Esophagus squamous epithelium (tissue), 5 donors: ENCODE measurements around the gene LRRC45. TPM values are rescaled to one million over a fixed set of nuclear protein-coding genes. Genes with fewer than 3 reads are reported as not detected.

ENCODE experiments used
- DNase-seq: peaks from one replicate; lab custom pipeline; 2025; lab: John Stamatoyannopoulos, UW
- H3K27ac ChIP-seq, 4 donors: fragments of 200-600 bp; sonication (generic); one replicate each; pipeline ENCODE4 v1.5.1; 2016 to 2019; ENCODE audit warnings: mild to moderate bottlenecking in 1 of 4
- H3K27me3 ChIP-seq, 4 donors: fragments of 200-600 bp; sonication (generic); 1 replicate in 3 of 4; 2 replicates in 1 of 4; pipeline versions ENCODE4 v1.5.1 to v1.6.0; 2017 to 2021; ENCODE audit warnings: antibody characterized with exemption in 1 of 4
- H3K36me3 ChIP-seq, 3 donors: fragments of 200-600 bp; sonication (generic); one replicate each; pipeline ENCODE4 v1.5.1; 2016 to 2019
- H3K4me1 ChIP-seq, 3 donors: fragments of 200-600 bp; sonication (generic); one replicate each; pipeline ENCODE4 v1.5.1; 2017 to 2019
- H3K4me3 ChIP-seq, 4 donors: fragments of 200-600 bp; sonication (generic); 1 replicate in 3 of 4; 2 replicates in 1 of 4; pipeline ENCODE4 v1.5.1; 2016 to 2019; ENCODE audit warnings: mild to moderate bottlenecking in 2 of 4, moderate library complexity in 1 of 4
- H3K9me3 ChIP-seq, 3 donors: fragments of 200-600 bp; sonication (generic); one replicate each; pipeline ENCODE4 v1.5.1; 2016 to 2019
- CTCF ChIP-seq, 6 experiments: fragments of 450-650 bp in 4 of 6; fragments of 200-600 bp in 2 of 6; sonication (generic) in 2 of 6; IDR thresholded peaks; one replicate each; pipeline ENCODE4 v1.5.1; 2016 to 2019; ENCODE audit warnings: antibody characterized with exemption in 6 of 6, mild to moderate bottlenecking in 4 of 6, moderate library complexity in 4 of 6
- POLR2A ChIP-seq, 4 donors: fragments of 450-650 bp; IDR thresholded peaks; one replicate each; pipeline ENCODE4 v1.6.1; 2017; ENCODE audit warnings: antibody characterized with exemption in 4 of 4, mild to moderate bottlenecking in 4 of 4, moderate library complexity in 3 of 4
- WGBS, 2 donors: methylation state at CpG; one replicate each; pipeline ENCODE4 v1.1.5; 2018; 5-methylcytosine and 5-hydroxymethylcytosine counted together
- intact Hi-C: fragments of 100-400 bp; cut with DNase I; formaldehyde crosslinking; loops from one replicate; pipeline ENCODE4 v1.15.0; 2022
- total RNA-seq, 4 donors: library from RNA; depleted of rRNA; stranded (reverse); fragments of >200 nt; gene quantifications; one replicate each; pipeline ENCODE4 v1.1.0, GENCODE V29; 2016
- donor health status: DM: yes; HTN: yes; CAD: no.

Gene LRRC45
- total RNA-seq, 4 donors from 2014 or later = 9.7 to 21.2 (median 18.3) TPM

- DNase-seq = no peak
- WGBS, 2 donors = 84% methylated on average over 10 of the region's 16 CpGs; no CpG with 5 or more reads in 1 of the 2 donors
- H3K27me3 ChIP-seq = no peaks in the 10 kb centered on the region
- intact Hi-C loops = no loop called here
- no peak for TF ChIP-seq POLR2A (IDR thresholded peaks at IDR 0.05)
- no peak for TF ChIP-seq CTCF (IDR thresholded peaks at IDR 0.05)
- H3K9me3 ChIP-seq = no peaks in the 10 kb centered on the region
- H3K4me1 ChIP-seq = no peaks in the 10 kb centered on the region
- no peak overlapping the region for H3K27ac ChIP-seq
- H3K36me3 ChIP-seq = peaks cover 0 to 19% (median 7%) of the 10 kb centered on the region in 3 donors
- H3K4me3 ChIP-seq = no peak overlapping the region
Observed at GRCh38 chr17:82043507-82043906, 20.4 kb downstream of the LRRC45 start.

- intact Hi-C loops = no loop called here
Observed at GRCh38 chr17:82045936-82046484, 22.9 kb downstream of the LRRC45 start.

GRCh38 chr17:82046903-82047302 is 23.8 kb downstream of the LRRC45 start:
- Histone ChIP-seq H3K4me1 (peaks cover 11 to 25% (median 19%) of the 10 kb centered on the region in 3 donors), H3K27ac (no peak overlapping the region), H3K36me3 (peaks cover 0 to 39% (median 7%) of the 10 kb centered on the region in 3 donors), H3K9me3 (no peaks in the 10 kb centered on the region), H3K27me3 (no peaks in the 10 kb centered on the region), H3K4me3 (no peak overlapping the region)
- no peak for DNase-seq
- intact Hi-C loops = no loop called here
- TF ChIP-seq POLR2A (IDR thresholded peaks at IDR 0.05) = no peak
- TF ChIP-seq CTCF (IDR thresholded peaks at IDR 0.05) = no peak
- 73 to 87% methylated on average over 4 to 7 of the region's 21 CpGs for WGBS, 2 donors

More at GRCh38 chr17:82045936-82046484, 22.9 kb downstream of the LRRC45 start:
- Histone ChIP-seq H3K27ac (no peak overlapping the region), H3K36me3 (peaks cover 0 to 39% (median 7%) of the 10 kb centered on the region in 3 donors), H3K4me3 (no peak overlapping the region), H3K4me1 (peaks cover 11 to 22% (median 16%) of the 10 kb centered on the region in 3 donors), H3K9me3 (no peaks in the 10 kb centered on the region), H3K27me3 (no peaks in the 10 kb centered on the region)
- 56 to 59% methylated on average over 5 to 7 of the region's 14 CpGs for WGBS, 2 donors
- TF ChIP-seq POLR2A (IDR thresholded peaks at IDR 0.05) = no peak
- no peak for TF ChIP-seq CTCF (IDR thresholded peaks at IDR 0.05)
- DNase-seq = no peak

- H3K4me3 ChIP-seq = no peak overlapping the region
- peaks cover 13 to 29% (median 20%) of the 10 kb centered on the region in 3 donors for H3K4me1 ChIP-seq
- no peaks in the 10 kb centered on the region for H3K27me3 ChIP-seq
- H3K9me3 ChIP-seq = no peaks in the 10 kb centered on the region
- H3K27ac ChIP-seq = no peak overlapping the region
- intact Hi-C loops = no loop called here
- H3K36me3 ChIP-seq = peaks cover 0 to 39% (median 7%) of the 10 kb centered on the region in 3 donors
- DNase-seq = no peak
- 85 to 87% methylated on average over 13 to 15 of the region's 24 CpGs for WGBS, 2 donors
- TF ChIP-seq CTCF (IDR thresholded peaks at IDR 0.05) = no peak
Observed at GRCh38 chr17:82047379-82047778, 24.3 kb downstream of the LRRC45 start.

- Histone ChIP-seq H3K27ac (no peak overlapping the region), H3K4me1 (peaks cover 20 to 36% (median 27%) of the 10 kb centered on the region in 3 donors), H3K4me3 (no peak overlapping the region), H3K27me3 (no peaks in the 10 kb centered on the region), H3K9me3 (no peaks in the 10 kb centered on the region), H3K36me3 (peaks cover 0 to 39% (median 7%) of the 10 kb centered on the region in 3 donors)
- intact Hi-C loops = no loop called here
- DNase-seq = no peak
- WGBS, 2 donors = 95 to 98% methylated on average over 7 to 11 of the region's 25 CpGs
- TF ChIP-seq CTCF (IDR thresholded peaks at IDR 0.05) (no peak), POLR2A (IDR thresholded peaks at IDR 0.05) (no peak)
Observed at GRCh38 chr17:82047914-82048570, 24.9 kb downstream of the LRRC45 start.
